PC-9 (cell line): ENCODE results near the gene CACNA2D1. TPM values are rescaled to one million over a fixed set of nuclear protein-coding genes. Genes with fewer than 3 reads are reported as not detected.

ENCODE experiments used
- BruUV-seq: library from RNA; stranded (reverse); fragments of 400-500 nt; replicated peaks from 2 replicates; lab custom pipeline; 2021; lab: Mats Ljungman, UMichigan
- CTCF ChIA-PET: fragments of 300-600 bp; sonication (Branson Sonifier 250); formaldehyde crosslinking; loops from one replicate; lab custom pipeline; 2022; ENCODE audit warnings: antibody characterized with exemption; lab: Charles Lee
- POLR2A ChIA-PET: fragments of 300-600 bp; sonication (Branson Sonifier 250); formaldehyde crosslinking; loops from one replicate; lab custom pipeline; 2022; ENCODE audit warnings: antibody characterized with exemption; ENCODE audit not compliant: unreplicated experiment; lab: Charles Lee
- DNase-seq, 2 experiments: peaks; one replicate each; pipeline versions ENCODE4 v3.0.0 to v3.0.0-alpha.2; 2015 to 2022; ENCODE audit warnings: mixed read lengths in 1 of 2
- H2AFZ ChIP-seq: fragments of 200-600 bp; sonication (generic); 2 replicates; pipeline ENCODE4 v1.8.1; 2017; ENCODE audit warnings: antibody characterized with exemption
- H3F3A ChIP-seq: fragments of 200-600 bp; sonication (generic); 2 replicates; pipeline ENCODE4 v1.8.1; 2017; ENCODE audit warnings: antibody characterized with exemption, mild to moderate bottlenecking, low read depth; ENCODE audit not compliant: insufficient read depth
- H3K27ac ChIP-seq: fragments of 200-600 bp; sonication (generic); 2 replicates; pipeline ENCODE4 v1.6.1; 2016; ENCODE audit warnings: mixed run types
- H3K27me3 ChIP-seq: fragments of 200-600 bp; sonication (generic); 2 replicates; pipeline ENCODE4 v1.6.1; 2016; ENCODE audit warnings: low read depth, mixed run types; ENCODE audit not compliant: insufficient read depth
- H3K36me3 ChIP-seq: fragments of 200-600 bp; sonication (generic); 2 replicates; pipeline ENCODE4 v1.6.1; 2016; ENCODE audit warnings: low read depth, mixed run types
- H3K4me1 ChIP-seq: fragments of 200-600 bp; sonication (generic); replicated peaks from 2 replicates; pipeline ENCODE4 v1.6.1; 2016; ENCODE audit warnings: mixed run types; ENCODE audit not compliant: insufficient read depth
- H3K4me2 ChIP-seq: fragments of 200-600 bp; sonication (generic); 2 replicates; pipeline ENCODE4 v1.6.1; 2017; ENCODE audit warnings: mixed run types
- H3K4me3 ChIP-seq: fragments of 200-600 bp; sonication (generic); 2 replicates; pipeline ENCODE4 v1.6.1; 2016; ENCODE audit warnings: mixed run types
- H3K79me2 ChIP-seq: fragments of 200-600 bp; sonication (generic); 2 replicates; pipeline ENCODE4 v1.6.1; 2017; ENCODE audit warnings: low read depth, mixed run types
- H3K9me2 ChIP-seq: fragments of 200-600 bp; sonication (generic); 2 replicates; pipeline ENCODE4 v1.8.1; 2017; ENCODE audit warnings: mild to moderate bottlenecking; ENCODE audit not compliant: insufficient read depth
- H3K9me3 ChIP-seq: fragments of 200-600 bp; sonication (generic); 2 replicates; pipeline ENCODE4 v1.8.1; 2016; ENCODE audit warnings: low read depth; ENCODE audit not compliant: insufficient read depth
- H4K20me1 ChIP-seq: fragments of 200-600 bp; sonication (generic); 2 replicates; pipeline ENCODE4 v1.8.1; 2017; ENCODE audit not compliant: insufficient read depth
- EZH2 ChIP-seq: fragments of 200-600 bp; sonication (generic); IDR thresholded peaks from 2 replicates; pipeline ENCODE4 v1.8.0; 2017; ENCODE audit warnings: antibody characterized with exemption, low read depth
- intact Hi-C: fragments of 100-400 bp; cut with micrococcal nuclease; formaldehyde crosslinking; loops from one replicate; pipeline ENCODE4 v1.10.0; 2022; ENCODE audit not compliant: unreplicated experiment
- total RNA-seq: library from RNA; stranded (reverse); gene quantifications from 2 replicates; pipeline ENCODE4 v1.2.3, GENCODE V29; 2021
- TF ChIP-seq, protein P1 (sequence below): fragments of 200-600 bp; sonication (generic); conservative IDR thresholded peaks from 2 replicates; pipeline ENCODE4 v1.6.1; 2017; ENCODE audit warnings: mixed run types, antibody characterized with exemption, mild to moderate bottlenecking, moderate library complexity

The CACNA2D1 gene
- total RNA-seq, 1 experiment from 2014 or later, result 3.2 TPM

DNA sequence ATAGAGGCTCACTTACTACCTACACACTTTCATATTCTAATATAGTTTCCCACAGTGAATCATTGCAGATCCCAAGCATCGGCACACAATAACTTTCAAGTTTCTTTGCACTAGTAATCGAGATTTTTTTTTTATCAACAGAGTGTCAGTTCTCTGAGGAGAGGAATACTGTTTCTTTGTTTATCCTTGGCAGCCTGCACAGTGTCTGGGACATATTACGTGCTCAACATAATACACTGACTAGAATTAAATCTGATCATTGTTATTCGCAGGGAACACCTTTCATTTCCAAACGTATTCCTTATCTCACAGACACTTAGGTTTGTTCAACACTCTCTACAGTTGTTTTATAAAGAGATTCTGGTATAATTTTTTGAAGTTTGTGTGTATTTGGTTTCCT lies 95.3 kb downstream of the CACNA2D1 start:
- no peak overlapping the region for H3K4me3 ChIP-seq
- intact Hi-C loops, result no loop called here
- no peaks in the 10 kb centered on the region for H3K79me2 ChIP-seq
- DNase-seq, result no peak
- no peak overlapping the region for H3K27ac ChIP-seq
- no peak overlapping the region for H3K4me2 ChIP-seq
- ChIA-PET POLR2A (interaction anchor here (0.6 kb wide), 1 partner anchor 361 kb away, joined by 7 read pairs; no protein-coding TSS in a partner anchor), CTCF (no interaction called here)
- TF ChIP-seq, protein P1, sequence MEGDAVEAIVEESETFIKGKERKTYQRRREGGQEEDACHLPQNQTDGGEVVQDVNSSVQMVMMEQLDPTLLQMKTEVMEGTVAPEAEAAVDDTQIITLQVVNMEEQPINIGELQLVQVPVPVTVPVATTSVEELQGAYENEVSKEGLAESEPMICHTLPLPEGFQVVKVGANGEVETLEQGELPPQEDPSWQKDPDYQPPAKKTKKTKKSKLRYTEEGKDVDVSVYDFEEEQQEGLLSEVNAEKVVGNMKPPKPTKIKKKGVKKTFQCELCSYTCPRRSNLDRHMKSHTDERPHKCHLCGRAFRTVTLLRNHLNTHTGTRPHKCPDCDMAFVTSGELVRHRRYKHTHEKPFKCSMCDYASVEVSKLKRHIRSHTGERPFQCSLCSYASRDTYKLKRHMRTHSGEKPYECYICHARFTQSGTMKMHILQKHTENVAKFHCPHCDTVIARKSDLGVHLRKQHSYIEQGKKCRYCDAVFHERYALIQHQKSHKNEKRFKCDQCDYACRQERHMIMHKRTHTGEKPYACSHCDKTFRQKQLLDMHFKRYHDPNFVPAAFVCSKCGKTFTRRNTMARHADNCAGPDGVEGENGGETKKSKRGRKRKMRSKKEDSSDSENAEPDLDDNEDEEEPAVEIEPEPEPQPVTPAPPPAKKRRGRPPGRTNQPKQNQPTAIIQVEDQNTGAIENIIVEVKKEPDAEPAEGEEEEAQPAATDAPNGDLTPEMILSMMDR, result no peak
- TF ChIP-seq EZH2, result no peak
- no peak overlapping the region for H2AFZ ChIP-seq
- no peaks in the 10 kb centered on the region; the same call in 1 of the 2 replicates for H4K20me1 ChIP-seq
- no peaks in the 10 kb centered on the region for H3K36me3 ChIP-seq
- no peaks in the 10 kb centered on the region for H3K4me1 ChIP-seq
- H3K9me2 ChIP-seq, result no peaks in the 10 kb centered on the region; the same call in 1 of the 2 replicates
- no peaks in the 10 kb centered on the region for H3K27me3 ChIP-seq
- BruUV-seq, result no TSS peak
- no peaks in the 10 kb centered on the region for H3F3A ChIP-seq
- no peaks in the 10 kb centered on the region for H3K9me3 ChIP-seq

GRCh38 chr7:82347808-82348207 lies 95.8 kb downstream of the CACNA2D1 start:
- no peak overlapping the region for H3K27ac ChIP-seq
- no peaks in the 10 kb centered on the region for H3K9me3 ChIP-seq
- H3K9me2 ChIP-seq, result no peaks in the 10 kb centered on the region; the same call in 1 of the 2 replicates
- H3K36me3 ChIP-seq, result no peaks in the 10 kb centered on the region
- no peaks in the 10 kb centered on the region for H3F3A ChIP-seq
- TF ChIP-seq, protein P1, result no peak
- TF ChIP-seq EZH2, result no peak
- no peaks in the 10 kb centered on the region for H3K27me3 ChIP-seq
- intact Hi-C loops, result no loop called here
- ChIA-PET CTCF (no interaction called here), POLR2A (no interaction called here)
- H3K4me3 ChIP-seq, result no peak overlapping the region
- no peak overlapping the region for H3K4me2 ChIP-seq
- BruUV-seq, result no TSS peak
- H3K4me1 ChIP-seq, result no peaks in the 10 kb centered on the region
- no peak for DNase-seq
- no peak overlapping the region for H2AFZ ChIP-seq
- no peaks in the 10 kb centered on the region; the same call in 1 of the 2 replicates for H4K20me1 ChIP-seq
- H3K79me2 ChIP-seq, result no peaks in the 10 kb centered on the region

DNA sequence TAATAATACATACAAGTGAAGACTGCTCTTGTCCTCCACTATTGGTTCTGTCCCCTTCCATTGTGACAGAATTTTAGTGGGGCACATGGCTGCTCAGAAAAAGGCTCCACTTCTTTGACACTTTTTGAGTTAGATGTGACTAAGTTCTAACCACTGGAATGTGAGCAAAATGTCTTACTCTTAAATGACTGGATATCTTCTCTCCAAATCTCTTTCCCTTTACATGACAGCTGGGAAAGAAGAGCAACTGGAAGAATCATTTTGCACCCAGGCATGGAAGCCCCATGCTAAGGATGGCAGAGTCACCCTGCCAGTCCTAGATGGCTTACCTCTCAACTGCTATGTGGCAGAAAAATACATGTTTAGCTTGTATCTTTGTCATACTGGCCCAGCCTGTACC lies 97.7 kb downstream of the CACNA2D1 start:
- intact Hi-C loops, result no loop called here
- Histone ChIP-seq H3K27ac (no peak overlapping the region), H3K9me2 (no peaks in the 10 kb centered on the region; the same call in 1 of the 2 replicates), H3K4me1 (no peaks in the 10 kb centered on the region), H3K4me3 (no peak overlapping the region), H3K36me3 (no peaks in the 10 kb centered on the region), H3K4me2 (no peak overlapping the region), H3K27me3 (no peaks in the 10 kb centered on the region), H3K79me2 (no peaks in the 10 kb centered on the region), H3F3A (no peaks in the 10 kb centered on the region), H4K20me1 (no peaks in the 10 kb centered on the region; the same call in 1 of the 2 replicates), H2AFZ (no peak overlapping the region), H3K9me3 (no peaks in the 10 kb centered on the region)
- TF ChIP-seq, protein P1, result no peak
- TF ChIP-seq EZH2, result no peak
- CTCF ChIA-PET, result no interaction called here
- no peak for DNase-seq
- BruUV-seq, result no TSS peak
- POLR2A ChIA-PET, result interaction anchor here (0.6 kb wide), 1 partner anchor 1427 kb away, joined by 3 read pairs; the partner anchor contains the start of gene SEMA3C
